ENCODE data around the gene KRT6B.
"Not testable (repeated sequence)": the region's sequence is repeated elsewhere in the genome, so short reads cannot be mapped to it uniquely, and the experiment has no call there.

Gene KRT6B

DNA sequence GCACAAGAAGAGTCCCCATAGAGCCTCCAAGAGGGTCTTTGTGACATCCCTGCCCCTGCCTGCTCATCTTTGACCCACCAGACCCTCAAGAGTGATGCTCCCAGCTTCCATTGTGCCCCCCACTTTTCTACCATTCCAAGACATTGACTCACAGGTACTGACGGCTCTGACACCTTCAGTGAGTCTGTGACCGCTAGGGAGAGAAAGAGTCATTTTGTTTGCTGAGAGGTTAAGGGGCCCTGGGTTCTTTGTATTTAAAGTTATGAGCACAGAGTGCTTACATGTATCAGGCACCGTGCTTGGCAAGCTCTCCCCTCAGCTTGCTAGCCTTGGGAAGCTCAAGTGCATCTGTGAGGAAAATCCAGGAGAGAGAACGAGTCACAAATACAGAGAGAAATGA, 38.7 kb downstream of the KRT6B start:
- no peak for DNase-seq (ENCODE audit: low read depth in 2 of 2)

DNA sequence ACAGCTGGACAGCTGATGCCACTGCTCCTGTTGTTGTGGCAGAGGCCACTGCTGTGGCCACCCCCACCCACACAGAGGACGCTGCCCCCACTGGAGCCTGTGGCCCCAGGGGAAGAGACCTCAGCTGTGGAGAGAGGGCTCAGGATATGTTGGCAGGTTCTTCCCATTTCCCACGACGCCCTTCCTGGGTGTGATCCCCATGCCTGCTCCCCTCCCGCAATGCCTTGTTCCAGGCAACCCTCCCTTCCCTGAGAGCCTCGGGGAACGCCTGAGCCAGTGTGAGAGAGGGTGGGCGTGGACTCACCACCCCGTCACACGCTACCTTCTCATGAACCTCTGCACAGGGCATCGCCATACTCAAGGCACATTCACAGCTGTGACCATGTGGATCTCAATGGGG, 40.1 kb downstream of the KRT6B start:
- DNase-seq (ENCODE audit: low read depth in 2 of 2): no peak

- not testable (repeated sequence) for DNase-seq (ENCODE audit: low read depth in 2 of 2)
Observed at GRCh38 chr12:52410589-52411248, 41.2 kb downstream of the KRT6B start.

- DNase-seq (ENCODE audit: low read depth in 2 of 2): no peak
Observed at GRCh38 chr12:52407918-52408317, 44.0 kb downstream of the KRT6B start.

- no peak for DNase-seq (ENCODE audit: low read depth in 2 of 2)
Observed at GRCh38 chr12:52405922-52406385, 46.0 kb downstream of the KRT6B start, which contains the start of gene KRT82. TSS of gene KRT82 (minus strand) at chr12:52406335. CDS start at chr12:52406277, 58 bp downstream.

- DNase-seq (ENCODE audit: low read depth in 2 of 2): no peak
Observed at GRCh38 chr12:52404951-52405350, 47.0 kb downstream of the KRT6B start.

DNA sequence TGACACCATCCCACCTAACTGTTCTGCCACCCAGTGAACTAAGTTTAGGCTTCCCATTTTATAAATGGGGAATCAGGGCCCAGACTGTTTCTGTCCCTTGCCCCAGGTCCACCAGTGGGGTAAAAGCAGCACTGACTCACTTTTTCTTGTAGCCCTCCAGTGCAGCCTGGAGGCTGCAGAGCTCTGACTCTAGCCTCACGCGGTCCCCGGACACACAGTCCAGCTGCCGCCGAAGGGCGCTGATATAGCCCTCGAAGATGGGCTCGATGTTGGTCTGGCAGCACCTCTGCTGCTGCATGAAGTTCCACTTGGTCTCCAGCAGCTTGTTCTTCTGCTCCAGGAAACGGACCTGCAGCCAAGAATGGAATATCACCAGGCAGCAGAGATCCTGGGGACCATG, 48.4 kb downstream of the KRT6B start:
- DNase-seq (ENCODE audit: low read depth in 2 of 2): no peak

DNA sequence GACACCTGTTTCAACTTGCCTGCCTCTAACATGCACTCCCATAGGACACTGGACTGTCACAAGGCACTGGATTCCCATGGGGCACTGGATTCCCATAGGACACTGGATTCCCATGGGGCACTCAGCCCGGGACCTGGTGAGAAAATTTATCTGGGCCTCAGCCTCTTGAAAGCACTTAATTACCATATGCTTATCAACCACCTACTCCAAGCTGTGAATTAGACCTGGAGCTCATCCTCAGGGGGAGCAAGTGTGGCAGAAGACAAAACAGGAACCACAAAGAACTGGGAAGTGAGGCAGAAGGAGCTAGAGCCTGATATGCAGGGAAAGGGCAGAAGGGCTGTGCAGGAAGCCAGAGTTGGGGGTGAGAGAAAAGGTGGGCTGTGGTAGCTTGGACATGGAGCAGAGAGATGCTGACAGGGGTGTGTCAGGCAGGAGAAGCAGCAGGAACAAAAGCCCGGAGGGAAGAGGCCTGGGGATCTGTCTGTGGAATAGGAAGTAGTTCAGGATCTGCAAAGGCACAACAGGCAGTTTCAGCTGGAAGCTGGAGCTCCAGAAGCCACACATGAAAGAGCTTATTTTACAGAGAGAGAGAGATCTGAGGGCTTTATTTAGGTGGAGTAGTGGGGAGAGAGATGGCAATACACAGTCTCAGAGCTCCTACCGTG, 48.9 kb downstream of the KRT6B start:
- DNase-seq (ENCODE audit: low read depth in 2 of 2): no peak

DNA sequence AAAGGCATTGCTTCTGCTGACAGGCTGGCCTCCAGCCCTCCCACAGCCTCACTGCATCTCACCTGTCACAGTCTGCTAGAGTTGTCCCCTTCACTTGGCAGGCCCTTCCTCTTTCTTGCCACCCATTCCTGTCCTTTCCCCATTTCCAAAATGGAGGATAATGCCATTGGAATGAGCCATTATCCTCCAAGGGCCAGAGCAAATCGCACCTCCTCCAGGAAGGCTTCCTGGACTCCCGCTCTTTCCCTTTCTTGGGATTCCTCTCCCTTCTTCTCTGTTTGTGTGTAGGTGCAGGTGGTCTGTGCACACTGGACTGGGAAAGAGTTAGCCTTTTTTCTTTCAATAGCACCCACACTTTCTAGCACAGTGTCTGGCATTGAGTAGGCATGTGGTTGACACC, 49.6 kb downstream of the KRT6B start:
- DNase-seq (ENCODE audit: low read depth in 2 of 2): no peak

DNA sequence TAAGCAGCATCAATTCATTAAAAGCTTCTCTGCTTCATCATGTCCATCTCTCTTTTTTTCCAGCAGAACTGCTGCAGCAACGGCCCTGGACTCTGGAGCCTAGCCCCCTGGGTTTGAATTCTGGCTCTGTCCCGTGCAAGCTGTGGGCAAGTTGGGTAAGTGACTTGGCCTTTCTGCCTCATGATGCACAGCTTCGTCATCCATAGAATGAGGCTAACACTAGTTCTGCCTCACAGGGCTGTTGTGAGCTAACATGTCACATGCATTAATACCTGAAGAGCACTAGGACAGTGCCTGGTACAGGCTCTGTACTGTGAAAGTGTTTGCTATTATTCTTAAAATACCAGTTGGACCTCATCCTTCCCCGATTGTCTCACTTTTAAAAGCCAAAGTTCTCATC, 50.0 kb downstream of the KRT6B start:
- no peak for DNase-seq (ENCODE audit: low read depth in 2 of 2)

- DNase-seq (ENCODE audit: low read depth in 2 of 2): no peak
Observed at GRCh38 chr12:52401526-52401925, 50.4 kb downstream of the KRT6B start.

DNA sequence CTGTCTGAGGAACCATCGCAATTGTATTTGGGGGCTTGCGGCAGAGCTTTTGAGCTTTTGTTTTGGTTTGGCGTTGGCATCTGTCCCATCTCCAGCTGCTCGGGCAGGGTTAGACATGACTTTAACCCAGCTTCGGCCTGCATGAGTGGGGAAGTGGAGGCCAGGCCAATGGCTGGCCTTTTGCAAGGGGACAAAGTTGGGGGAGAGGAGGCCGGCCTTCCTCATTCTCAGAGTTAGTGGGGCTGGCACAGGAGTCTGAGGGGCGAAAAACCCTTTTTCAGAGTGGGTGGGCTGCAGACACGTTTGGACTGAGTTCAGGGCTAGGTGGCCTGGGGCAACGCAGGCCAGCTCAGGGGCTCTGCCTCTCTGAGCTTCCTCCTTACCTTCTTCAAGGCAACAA, 51.0 kb downstream of the KRT6B start:
- no peak for DNase-seq (ENCODE audit: low read depth in 2 of 2)

DNA sequence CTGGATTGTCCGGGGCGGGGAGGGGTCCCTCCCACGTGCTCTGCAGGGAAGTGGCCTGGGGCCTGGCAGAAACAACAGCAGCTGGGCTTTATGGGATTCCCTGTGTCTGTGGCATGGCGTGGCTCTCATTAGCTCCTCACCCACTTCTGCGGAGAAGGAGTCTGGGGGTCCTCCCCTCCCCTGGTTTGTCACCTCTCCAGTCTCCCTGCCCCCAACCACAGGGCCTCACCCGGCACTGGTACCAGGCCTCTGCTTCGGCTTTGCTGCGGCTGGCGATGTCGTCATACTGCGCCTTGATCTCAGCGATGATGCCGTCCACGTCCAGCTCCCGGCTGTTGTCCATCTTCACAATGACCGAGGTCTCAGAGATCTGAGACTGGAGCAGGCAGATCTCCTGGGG, 52.2 kb downstream of the KRT6B start:
- DNase-seq (ENCODE audit: low read depth in 2 of 2): no peak

GRCh38 chr12:52398176-52398575, 53.8 kb downstream of the KRT6B start:
- DNase-seq (ENCODE audit: low read depth in 2 of 2): no peak

DNA sequence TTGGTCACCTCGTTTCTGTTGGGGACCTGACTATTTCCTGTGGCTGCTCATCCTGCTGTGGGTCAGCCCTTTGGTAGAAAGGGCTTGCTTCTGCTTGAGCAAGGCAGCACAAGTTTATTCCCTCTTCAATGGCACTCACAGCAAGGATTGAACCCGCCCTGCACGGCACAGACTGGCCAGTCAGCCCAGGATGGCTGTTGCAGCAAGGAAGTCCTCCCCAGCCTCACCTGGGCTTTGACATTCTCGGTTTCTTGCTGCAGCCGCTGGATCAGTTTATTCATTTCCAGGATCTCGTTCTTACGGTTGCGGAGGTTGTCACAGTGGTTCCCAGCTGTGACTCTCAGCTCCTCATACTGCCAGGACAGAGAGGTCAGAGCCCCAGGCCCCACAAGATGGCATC, 55.3 kb downstream of the KRT6B start:
- no peak for DNase-seq (ENCODE audit: low read depth in 2 of 2)
